Right lobe of liver (tissue), 6 donors: Measurements from ENCODE around the gene PTPRT. TPM values are rescaled to one million over a fixed set of nuclear protein-coding genes. Genes with fewer than 3 reads are reported as not detected.

Experiments
- ATAC-seq, 4 donors: fragments of 200-7000 bp; cut with Tn5 transposase; one replicate each; pipeline ENCODE4 v1.9.1; 2020; ENCODE audit warnings: mild to moderate bottlenecking in 4 of 4, moderate library complexity in 4 of 4
- DNase-seq, 3 donors: peaks; one replicate each; pipeline ENCODE4 v3.0.0-alpha.2; 2020
- H3K27ac ChIP-seq, 3 donors: fragments of 200-600 bp; one replicate each; pipeline ENCODE4 v1.8.0; 2022
- H3K27me3 ChIP-seq, 2 donors: fragments of 200-600 bp; one replicate each; pipeline ENCODE4 v1.8.0; 2022
- H3K36me3 ChIP-seq, 4 donors: fragments of 200-600 bp; sonication (generic) in 1 of 4; one replicate each; pipeline versions ENCODE4 v1.5.1 to v1.8.0; 2017 to 2022; ENCODE audit warnings: control low read depth in 1 of 4
- H3K4me1 ChIP-seq, 4 donors: fragments of 200-600 bp; sonication (generic) in 1 of 4; one replicate each; pipeline versions ENCODE4 v1.5.1 to v1.8.0; 2017 to 2022; ENCODE audit warnings: control low read depth in 1 of 4
- H3K4me3 ChIP-seq, 3 donors: fragments of 200-600 bp; one replicate each; pipeline ENCODE4 v1.8.0; 2022
- H3K9me3 ChIP-seq, 4 donors: fragments of 200-600 bp; sonication (generic) in 1 of 4; one replicate each; pipeline versions ENCODE4 v1.5.1 to v1.8.0; 2017 to 2022; ENCODE audit warnings: control low read depth in 1 of 4
- POLR2A ChIP-seq: fragments of 450-650 bp; IDR thresholded peaks from one replicate; pipeline ENCODE4 v1.6.1; 2017; ENCODE audit warnings: antibody characterized with exemption, mild to moderate bottlenecking
- WGBS: methylation state at CpG from one replicate; pipeline ENCODE4 v1.1.6; 2018; ENCODE audit warnings: low coverage, low lambda C conversion rate; ENCODE audit not compliant: insufficient coverage; ENCODE audit errors: missing lambda C conversion rate; 5-methylcytosine and 5-hydroxymethylcytosine counted together
- intact Hi-C, 2 donors: fragments of 100-400 bp; cut with DNase I; formaldehyde crosslinking; loops; one replicate each; pipeline versions ENCODE4 v1.11.2 to v1.14.1; 2022
- long read RNA-seq: library from polyadenylated mRNA; unstranded; transcript quantifications from one replicate; pipeline ENCODE4 v2.0.0, GENCODE V29; 2019
- total RNA-seq, 6 experiments: library from RNA; depleted of rRNA in 2 of 6; stranded (reverse); fragments of >200 nt in 2 of 6; fragmentation: NEBNext Ultra II Directional in 3 of 6; extraction: Animal tissue kit (Norgen Biotek cat#: 25700) in 3 of 6; gene quantifications; one replicate each; pipeline versions ENCODE4 v1.1.0 to v1.2.4, GENCODE V29; 2016 to 2023
- TF ChIP-seq, protein P1 (sequence below), 4 donors: fragments of 200-600 bp in 3 of 4; fragments of 450-650 bp in 1 of 4; IDR thresholded peaks; one replicate each; pipeline versions ENCODE4 v1.5.1 to v1.8.0; 2016 to 2022; ENCODE audit warnings: antibody characterized with exemption in 4 of 4, mild to moderate bottlenecking in 2 of 4
- donor health status: DM: no; HTN: yes; CAD: no.
- donor health status: DM: no; HTN: no; CAD: no.
- donor health status: DM: no; HTN: no; CAD: no.
- donor health status: DM: no; HTN: yes; CAD: no.
- donor health status: DM: no; HTN: yes; CAD: no.

The PTPRT gene
- 1 to 10 TPM in 1 of 6 experiments, under 1 TPM in 5; 0.18 to 1.0 (median 0.51) TPM for total RNA-seq
- long read RNA-seq: 0 reads

DNA sequence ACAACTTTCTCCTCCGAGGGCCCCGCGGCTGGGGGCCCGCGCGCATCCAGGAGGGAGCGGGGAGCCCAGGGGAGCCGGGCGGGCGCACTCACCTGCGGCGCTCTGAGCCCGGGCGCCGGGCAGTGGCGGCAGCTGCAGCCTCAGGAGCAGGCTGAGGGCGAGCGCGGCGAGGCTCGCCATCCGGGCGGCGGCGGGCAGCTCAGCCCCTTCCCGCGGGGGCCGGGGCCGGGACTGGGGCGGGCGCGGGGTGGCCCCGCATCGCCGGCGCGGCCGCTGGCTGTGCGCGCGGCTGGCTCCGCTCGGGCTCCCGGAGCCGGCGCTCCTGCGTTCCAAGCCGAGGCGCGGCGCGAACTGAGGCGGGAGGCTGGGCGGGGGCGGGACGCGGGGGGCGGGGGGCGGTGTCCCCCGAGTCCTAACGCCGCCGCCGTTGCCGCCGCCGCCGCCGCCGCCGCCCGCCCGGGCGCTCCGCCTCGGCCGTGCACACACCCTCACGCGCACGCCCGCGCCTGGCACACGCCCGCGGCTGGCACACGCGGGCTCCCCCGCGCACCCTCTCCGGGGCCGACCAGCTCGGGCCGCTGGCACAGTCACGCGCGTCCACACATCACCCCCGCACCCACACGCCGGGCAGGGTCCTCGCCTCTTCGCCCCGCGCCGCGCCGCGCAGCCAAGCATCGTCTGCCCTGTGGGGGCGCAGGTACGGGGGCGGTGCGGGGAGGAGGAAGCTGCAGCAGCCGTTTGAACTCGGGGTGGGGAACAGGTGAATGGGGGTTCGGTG is at the start of gene PTPRT:
PTPRT (minus strand) TSS at position 353 of the 778 bp plus-strand sequence; CDS start at position 180, 173 bp downstream.
- 3% methylated on average over 11 of the region's 115 CpGs for WGBS
- Histone ChIP-seq H3K27ac (no peak within 1 kb of the TSS), H3K27me3 (no peaks in the 10 kb centered on the region), H3K9me3 (no peaks in the 10 kb centered on the region), H3K4me1 (no peaks in the 10 kb centered on the region), H3K36me3 (no peaks in the 10 kb centered on the region), H3K4me3 (peak within 1 kb of the TSS in 2 of 3 donors; percentile 16 to 31)
- ATAC-seq (no peak), DNase-seq (no peak)
- intact Hi-C loops: no loop called here
- no peak for TF ChIP-seq POLR2A
- TF ChIP-seq, protein P1, sequence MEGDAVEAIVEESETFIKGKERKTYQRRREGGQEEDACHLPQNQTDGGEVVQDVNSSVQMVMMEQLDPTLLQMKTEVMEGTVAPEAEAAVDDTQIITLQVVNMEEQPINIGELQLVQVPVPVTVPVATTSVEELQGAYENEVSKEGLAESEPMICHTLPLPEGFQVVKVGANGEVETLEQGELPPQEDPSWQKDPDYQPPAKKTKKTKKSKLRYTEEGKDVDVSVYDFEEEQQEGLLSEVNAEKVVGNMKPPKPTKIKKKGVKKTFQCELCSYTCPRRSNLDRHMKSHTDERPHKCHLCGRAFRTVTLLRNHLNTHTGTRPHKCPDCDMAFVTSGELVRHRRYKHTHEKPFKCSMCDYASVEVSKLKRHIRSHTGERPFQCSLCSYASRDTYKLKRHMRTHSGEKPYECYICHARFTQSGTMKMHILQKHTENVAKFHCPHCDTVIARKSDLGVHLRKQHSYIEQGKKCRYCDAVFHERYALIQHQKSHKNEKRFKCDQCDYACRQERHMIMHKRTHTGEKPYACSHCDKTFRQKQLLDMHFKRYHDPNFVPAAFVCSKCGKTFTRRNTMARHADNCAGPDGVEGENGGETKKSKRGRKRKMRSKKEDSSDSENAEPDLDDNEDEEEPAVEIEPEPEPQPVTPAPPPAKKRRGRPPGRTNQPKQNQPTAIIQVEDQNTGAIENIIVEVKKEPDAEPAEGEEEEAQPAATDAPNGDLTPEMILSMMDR (IDR thresholded peaks at IDR 0.05): no peak

DNA sequence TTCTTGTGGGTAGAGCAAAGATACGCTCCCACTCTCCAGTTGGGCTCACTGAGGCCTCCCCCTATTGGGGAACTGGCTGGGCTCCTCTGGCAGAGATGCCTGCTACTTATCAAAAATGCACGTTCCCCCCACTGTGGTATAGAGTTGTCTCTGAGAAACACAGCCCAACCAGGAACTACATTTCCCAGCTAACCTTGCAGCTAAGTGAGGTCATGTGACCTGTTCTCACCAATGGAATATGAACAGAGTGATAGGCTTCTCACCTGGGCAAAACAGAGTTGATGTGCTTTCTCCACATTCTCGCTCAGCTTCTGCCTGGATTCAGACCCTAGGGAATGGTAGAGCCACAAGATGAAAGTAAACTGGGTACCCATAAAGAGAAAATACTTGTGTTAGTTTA is 49.1 kb upstream of the PTPRT start:
- WGBS: 68% methylated on average over 3 of the region's 3 CpGs
- no peak overlapping the region for H3K27ac ChIP-seq
- intact Hi-C loops: no loop called here

DNA sequence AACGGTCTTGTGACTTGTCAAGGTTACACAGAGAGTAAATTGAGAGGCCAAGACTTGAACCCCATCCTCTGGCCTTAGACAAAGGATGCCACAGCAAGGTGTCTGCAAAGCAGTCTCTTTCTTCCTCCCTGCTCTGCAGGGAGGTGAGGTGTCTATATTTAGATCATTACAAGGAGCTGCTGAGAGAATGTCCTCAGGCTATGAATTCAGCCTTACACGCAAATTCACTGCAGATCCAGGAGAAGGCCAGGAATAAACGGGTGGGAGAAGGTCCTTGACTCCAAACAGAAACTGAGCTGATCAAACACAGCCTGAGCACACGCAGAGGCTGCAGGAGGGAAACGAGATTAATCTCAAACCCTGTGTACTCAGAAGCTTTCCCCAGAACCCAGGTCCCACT is 48.6 kb upstream of the PTPRT start:
- TF ChIP-seq, protein P1 (IDR thresholded peaks at IDR 0.05): no peak
- no peaks in the 10 kb centered on the region for H3K27me3 ChIP-seq
- intact Hi-C loops: no loop called here
- ATAC-seq (no peak), DNase-seq (no peak)
- no peaks in the 10 kb centered on the region for H3K36me3 ChIP-seq
- H3K4me3 ChIP-seq: no peak overlapping the region
- WGBS: 36% methylated on average over 5 of the region's 5 CpGs
- no peaks in the 10 kb centered on the region for H3K4me1 ChIP-seq
- H3K9me3 ChIP-seq: no peaks in the 10 kb centered on the region
- H3K27ac ChIP-seq: no peak overlapping the region

More for the DNA sequence above, 49.1 kb upstream of the PTPRT start:
- no peak for DNase-seq
- Histone ChIP-seq H3K4me3 (no peak overlapping the region), H3K9me3 (no peaks in the 10 kb centered on the region), H3K36me3 (no peaks in the 10 kb centered on the region), H3K4me1 (no peaks in the 10 kb centered on the region), H3K27me3 (no peaks in the 10 kb centered on the region)
- TF ChIP-seq POLR2A: no peak
- TF ChIP-seq, protein P1 (IDR thresholded peaks at IDR 0.05): no peak
- no peak for ATAC-seq

DNA sequence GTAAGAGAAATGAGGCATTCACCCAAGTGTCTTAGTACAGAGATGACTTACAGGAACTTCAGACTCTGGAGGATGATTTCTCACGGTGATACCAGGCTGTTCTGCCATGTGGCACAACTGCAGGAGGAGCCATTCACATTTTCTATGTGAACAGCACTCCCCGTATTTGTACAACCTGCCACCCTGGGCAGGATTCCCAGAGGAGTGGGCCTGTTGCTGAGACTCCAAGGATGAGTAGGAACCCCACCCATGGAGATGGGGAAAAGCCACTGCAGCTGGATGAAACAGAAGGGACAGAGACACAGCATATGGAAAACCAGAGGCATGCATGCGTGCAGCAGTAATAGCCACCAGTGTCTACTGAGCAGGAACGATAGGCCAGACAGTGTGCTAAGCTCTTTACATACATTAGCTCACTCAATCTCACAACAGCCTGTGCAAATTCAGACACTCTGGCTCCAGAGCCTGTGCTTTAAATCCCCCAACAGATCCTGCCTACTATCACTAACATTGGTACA is 48.0 kb upstream of the PTPRT start:
- WGBS: 43% methylated on average over 3 of the region's 4 CpGs
- H3K27ac ChIP-seq: no peak overlapping the region
- no peak overlapping the region for H3K4me3 ChIP-seq
- H3K27me3 ChIP-seq: no peaks in the 10 kb centered on the region
- H3K4me1 ChIP-seq: no peaks in the 10 kb centered on the region
- DNase-seq (no peak), ATAC-seq (no peak)
- intact Hi-C loops: no loop called here
- H3K36me3 ChIP-seq: no peaks in the 10 kb centered on the region
- no peak for TF ChIP-seq POLR2A
- TF ChIP-seq, protein P1 (IDR thresholded peaks at IDR 0.05): no peak
- no peaks in the 10 kb centered on the region for H3K9me3 ChIP-seq
